GM15510 (cell line): ENCODE data around the gene CYP1A1.

Experiments used
- POLR2A ChIP-seq: IDR thresholded peaks from 3 replicates; pipeline ENCODE4 v1.6.1; 2011; ENCODE audit warnings: borderline replicate concordance; ENCODE audit not compliant: insufficient read length; ENCODE audit errors: extremely low read depth

The CYP1A1 gene

GRCh38 chr15:74674161-74674560, 51.2 kb downstream of the CYP1A1 start:
- no peak for TF ChIP-seq POLR2A

- no peak for TF ChIP-seq POLR2A
Measured at GRCh38 chr15:74669627-74670026, 55.7 kb downstream of the CYP1A1 start.
